ENCODE data around the gene MRM2.

DNA sequence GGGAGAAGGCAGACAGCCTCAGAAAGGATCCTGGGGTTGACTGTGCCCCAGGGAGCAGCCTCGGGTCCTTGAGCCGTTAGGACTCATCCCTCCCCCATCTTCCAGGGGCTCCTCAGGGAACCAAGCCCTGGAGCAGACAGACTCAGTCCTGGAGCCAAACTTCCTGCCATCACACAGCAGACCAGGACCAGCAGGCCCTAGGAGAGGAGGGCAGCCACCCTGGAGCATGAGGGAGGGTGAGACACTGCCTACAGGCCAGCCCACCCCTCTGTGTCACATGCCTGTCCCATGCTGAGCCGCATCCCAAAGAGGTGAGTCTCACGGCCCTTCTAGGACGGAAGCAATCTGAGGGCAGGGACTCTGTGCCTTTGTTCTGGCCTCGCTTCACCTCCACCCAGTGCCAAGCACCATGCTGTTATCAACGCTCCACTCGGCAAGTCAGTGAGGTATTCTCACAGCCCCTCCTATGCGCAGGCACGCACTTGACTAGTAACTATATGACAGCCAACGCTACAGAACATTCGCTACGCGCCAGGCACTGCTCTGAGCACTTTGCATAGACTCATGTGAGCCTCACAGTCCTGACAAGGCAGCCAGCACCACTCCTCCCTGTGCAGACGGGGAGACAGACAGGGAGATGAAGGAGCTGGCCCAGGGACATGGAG, 28.3 kb downstream of the MRM2 start:
- TF ChIP-seq ZNF274 (IDR thresholded peaks at IDR 0.05; ENCODE audit: low read depth, low read length) (no peak), YY1 (IDR thresholded peaks at IDR 0.05; ENCODE audit: insufficient read depth, insufficient read length) (no peak)

All from NT2/D1 (cell line).